ENCODE results near the gene CYP2W1. TPM values are rescaled to one million over a fixed set of nuclear protein-coding genes. Genes with fewer than 3 reads are reported as not detected.
A peak's percentile ranks its signal among the peaks of the same experiment; 100 is the strongest.

The CYP2W1 gene
- total RNA-seq, 4 donors from 2014 or later: 11.7 to 31.6 (median 19.3) TPM

DNA sequence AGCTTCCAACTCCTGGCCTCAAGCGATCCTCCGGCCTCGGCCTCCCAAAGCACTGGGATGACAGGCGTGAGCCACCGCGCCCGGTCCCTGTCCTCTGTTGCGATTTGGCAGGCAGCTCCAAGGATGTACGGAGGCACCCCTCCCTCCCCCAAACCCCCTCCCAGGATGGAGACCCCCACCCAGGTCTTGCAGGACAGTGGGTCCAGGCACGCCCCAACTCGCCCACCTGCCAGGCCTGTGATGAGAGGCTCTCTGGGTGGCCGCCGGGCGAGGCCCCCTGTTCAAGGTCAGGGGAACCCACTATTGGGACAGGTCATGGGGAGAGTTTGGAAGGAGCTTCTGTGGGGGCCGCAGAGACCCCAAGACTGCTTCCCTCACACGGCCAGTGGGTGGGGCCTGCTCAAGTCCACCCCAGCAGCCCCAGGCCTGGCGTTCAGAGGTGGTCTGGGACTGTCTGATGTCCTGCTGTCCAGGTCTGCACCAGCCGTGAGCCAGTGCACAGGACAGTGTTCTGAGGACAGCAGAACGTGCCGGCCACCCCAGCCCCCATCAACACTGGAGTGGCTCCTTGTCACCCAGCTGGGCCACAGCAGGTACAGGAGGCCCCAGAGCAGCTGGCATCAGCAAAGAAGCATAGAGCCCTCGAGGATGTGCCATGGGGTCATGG is 31.0 kb upstream of the CYP2W1 start:
- intact Hi-C loops (cut with DNase I; ENCODE audit: low total_unique reads): no loop called here
- H3K4me3 ChIP-seq (ENCODE audit: low read depth, poor library complexity, severe bottlenecking): no peak overlapping the region
- TF ChIP-seq POLR2A (IDR thresholded peaks at IDR 0.05): no peak
- TF ChIP-seq, protein P1, sequence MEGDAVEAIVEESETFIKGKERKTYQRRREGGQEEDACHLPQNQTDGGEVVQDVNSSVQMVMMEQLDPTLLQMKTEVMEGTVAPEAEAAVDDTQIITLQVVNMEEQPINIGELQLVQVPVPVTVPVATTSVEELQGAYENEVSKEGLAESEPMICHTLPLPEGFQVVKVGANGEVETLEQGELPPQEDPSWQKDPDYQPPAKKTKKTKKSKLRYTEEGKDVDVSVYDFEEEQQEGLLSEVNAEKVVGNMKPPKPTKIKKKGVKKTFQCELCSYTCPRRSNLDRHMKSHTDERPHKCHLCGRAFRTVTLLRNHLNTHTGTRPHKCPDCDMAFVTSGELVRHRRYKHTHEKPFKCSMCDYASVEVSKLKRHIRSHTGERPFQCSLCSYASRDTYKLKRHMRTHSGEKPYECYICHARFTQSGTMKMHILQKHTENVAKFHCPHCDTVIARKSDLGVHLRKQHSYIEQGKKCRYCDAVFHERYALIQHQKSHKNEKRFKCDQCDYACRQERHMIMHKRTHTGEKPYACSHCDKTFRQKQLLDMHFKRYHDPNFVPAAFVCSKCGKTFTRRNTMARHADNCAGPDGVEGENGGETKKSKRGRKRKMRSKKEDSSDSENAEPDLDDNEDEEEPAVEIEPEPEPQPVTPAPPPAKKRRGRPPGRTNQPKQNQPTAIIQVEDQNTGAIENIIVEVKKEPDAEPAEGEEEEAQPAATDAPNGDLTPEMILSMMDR (IDR thresholded peaks at IDR 0.05): no peak
- WGBS, 2 donors: 89 to 92% methylated on average over 10 to 17 of the region's 21 CpGs
- peak in 1 of 2 donors; percentile 80 for DNase-seq (ENCODE audit: low spot score in 2 of 2)

DNA sequence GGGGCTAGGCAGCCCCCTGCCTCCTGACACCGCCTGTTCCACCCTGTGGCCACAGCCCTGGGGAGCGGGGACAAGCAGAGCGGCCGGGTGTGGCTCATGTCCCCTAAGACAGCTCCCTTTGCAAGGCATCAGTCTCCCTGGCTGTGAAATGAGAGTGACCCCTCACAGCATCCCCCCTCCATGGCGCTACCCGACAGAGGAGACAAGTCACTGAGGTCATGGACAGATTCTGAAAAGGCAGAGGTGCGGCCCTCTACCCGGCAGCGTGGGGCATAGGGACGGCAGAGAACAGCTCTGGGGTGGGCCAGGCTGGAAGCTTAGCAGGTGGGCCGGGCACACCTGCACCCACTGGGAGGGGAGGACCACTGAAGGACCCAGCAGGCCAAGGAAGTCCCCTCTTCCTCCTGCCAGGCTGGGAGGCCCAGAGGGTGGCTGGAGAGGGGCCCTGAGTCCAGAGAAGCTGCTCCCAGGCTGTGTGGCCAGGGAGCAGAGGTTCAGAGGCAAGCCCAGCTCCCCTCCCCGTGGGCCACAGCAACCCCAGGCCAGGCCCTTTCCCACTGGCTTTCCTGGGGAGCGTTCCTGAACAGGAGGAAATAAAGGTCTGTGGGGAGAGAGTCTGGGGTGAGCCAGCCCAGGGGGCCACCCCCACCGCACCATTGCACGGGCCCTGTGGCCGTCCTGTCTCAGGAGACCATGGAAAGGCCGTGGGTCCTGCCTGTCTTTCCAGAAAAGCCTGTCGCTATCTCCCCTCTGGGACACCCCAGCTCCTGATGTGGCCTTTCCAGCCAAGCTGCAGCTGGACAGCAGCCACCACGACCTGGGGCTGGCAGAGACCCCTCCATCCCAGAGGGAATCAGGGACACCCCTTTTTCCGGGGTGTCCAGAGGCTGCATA is 30.2 kb upstream of the CYP2W1 start:
- no peak for TF ChIP-seq POLR2A (IDR thresholded peaks at IDR 0.05)
- TF ChIP-seq, protein P1 (IDR thresholded peaks at IDR 0.05): no peak
- 77 to 89% methylated on average over 13 to 19 of the region's 20 CpGs for WGBS, 2 donors
- intact Hi-C loops (cut with DNase I; ENCODE audit: low total_unique reads): no loop called here
- peak in 1 of 2 donors; percentile 76 for DNase-seq (ENCODE audit: low spot score in 2 of 2)
- no peak overlapping the region for H3K4me3 ChIP-seq (ENCODE audit: low read depth, poor library complexity, severe bottlenecking)

DNA sequence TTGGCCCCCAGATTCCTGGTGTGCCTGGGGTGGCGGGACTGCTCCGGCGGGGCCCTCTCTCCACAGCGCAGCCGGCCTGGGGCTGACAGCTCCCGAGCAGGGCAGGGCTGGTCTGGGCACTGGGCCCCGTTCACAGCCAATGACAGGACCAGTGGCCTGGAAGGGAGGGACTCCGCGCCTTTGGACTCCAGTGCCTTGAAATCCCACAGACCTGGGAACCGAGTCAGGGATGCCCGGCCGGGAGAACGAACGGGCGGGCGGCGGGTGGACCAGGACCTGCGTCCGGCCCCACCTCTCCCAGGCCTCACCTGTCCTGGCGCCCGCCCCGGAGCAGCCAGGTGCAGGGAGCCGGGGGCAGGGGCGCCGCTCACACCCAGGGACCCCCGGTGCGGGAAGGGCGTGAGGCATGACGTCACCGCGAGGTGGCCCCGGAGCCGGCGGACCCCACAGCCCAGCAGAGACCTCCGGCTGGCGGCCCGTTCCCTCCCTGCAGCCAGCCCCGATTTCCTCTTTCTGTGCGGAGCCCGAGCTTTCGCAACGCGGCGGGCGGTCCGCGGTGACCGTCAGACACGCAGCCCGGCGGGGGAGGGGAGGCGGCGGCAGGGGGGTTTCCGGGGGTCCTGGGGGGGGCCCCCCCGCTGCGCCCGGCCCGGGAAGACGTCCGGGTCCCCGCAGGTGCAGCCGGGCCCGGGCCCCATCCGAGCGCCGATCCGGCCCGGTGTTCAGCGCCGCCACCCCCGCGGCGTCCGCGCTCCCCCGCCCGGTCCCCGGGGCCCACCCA is 29.2 kb upstream of the CYP2W1 start:
- TF ChIP-seq POLR2A (IDR thresholded peaks at IDR 0.05): no peak
- TF ChIP-seq, protein P1 (IDR thresholded peaks at IDR 0.05): no peak
- intact Hi-C loops (cut with DNase I; ENCODE audit: low total_unique reads): no loop called here
- peak overlapping the region; percentile 23 for H3K4me3 ChIP-seq (ENCODE audit: low read depth, poor library complexity, severe bottlenecking)
- 6% methylated on average over 14 of the region's 78 CpGs; no CpG with 5 or more reads in 1 of the 2 donors for WGBS, 2 donors
- peak in 1 of 2 donors; percentile 87 for DNase-seq (ENCODE audit: low spot score in 2 of 2)

DNA sequence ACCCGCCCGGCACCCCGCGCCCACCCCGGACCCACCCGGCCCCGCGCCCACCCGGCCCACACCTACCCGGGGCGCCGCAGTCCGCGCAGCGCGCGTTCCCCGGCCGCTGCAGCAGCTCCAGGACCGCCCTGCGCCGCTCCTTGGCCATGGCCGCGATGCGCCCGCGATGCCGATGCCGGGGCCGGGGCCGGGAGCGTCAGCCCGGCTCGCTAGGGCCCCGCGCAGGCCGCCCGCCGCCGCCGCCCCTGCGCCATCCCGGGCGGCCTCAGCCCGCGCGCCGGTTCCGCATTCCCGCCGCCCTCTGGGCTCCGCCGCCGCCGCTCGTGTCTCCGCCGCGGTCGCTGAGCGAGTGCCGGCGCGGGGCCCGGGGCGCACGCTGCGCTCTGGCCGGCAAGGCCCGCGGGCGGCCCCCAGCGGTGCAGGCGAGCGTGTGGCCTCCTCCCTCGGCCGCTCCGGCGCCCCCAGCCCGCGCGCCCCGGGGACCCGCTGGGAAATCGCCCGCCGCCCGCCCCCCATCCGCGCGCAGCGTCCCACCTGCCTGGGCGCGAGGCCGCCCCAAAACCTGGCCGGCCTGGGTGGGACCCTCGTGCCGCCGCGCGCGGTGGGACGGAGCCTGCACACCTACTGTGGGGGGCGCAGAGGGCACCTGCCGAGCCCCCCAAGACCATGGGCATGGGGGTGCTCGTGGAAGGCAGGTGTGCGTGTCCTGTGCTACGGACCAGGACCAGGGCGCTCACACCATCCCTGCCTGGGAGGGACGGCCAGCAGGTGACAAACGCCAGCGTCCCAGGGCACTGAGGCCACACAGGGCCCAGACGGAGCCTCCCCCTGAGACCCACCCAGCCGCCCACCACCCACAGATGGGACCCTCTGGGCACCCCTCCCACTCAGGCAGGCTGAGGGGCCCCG is 28.4 kb upstream of the CYP2W1 start, which contains the start of gene ADAP1:
Gene ADAP1 (minus strand): TSS at position 351 of the 909 bp plus-strand sequence. CDS start 203 bp downstream, at position 148.
- TF ChIP-seq POLR2A (IDR thresholded peaks at IDR 0.05): no peak
- peak within 1 kb of the TSS; percentile 23 for H3K4me3 ChIP-seq (ENCODE audit: low read depth, poor library complexity, severe bottlenecking)
- intact Hi-C loops (cut with DNase I; ENCODE audit: low total_unique reads): no loop called here
- WGBS, 2 donors: 59 to 66% methylated on average over 2 to 7 of the region's 115 CpGs
- peak in 1 of 2 donors; percentile 83 for DNase-seq (ENCODE audit: low spot score in 2 of 2)

DNA sequence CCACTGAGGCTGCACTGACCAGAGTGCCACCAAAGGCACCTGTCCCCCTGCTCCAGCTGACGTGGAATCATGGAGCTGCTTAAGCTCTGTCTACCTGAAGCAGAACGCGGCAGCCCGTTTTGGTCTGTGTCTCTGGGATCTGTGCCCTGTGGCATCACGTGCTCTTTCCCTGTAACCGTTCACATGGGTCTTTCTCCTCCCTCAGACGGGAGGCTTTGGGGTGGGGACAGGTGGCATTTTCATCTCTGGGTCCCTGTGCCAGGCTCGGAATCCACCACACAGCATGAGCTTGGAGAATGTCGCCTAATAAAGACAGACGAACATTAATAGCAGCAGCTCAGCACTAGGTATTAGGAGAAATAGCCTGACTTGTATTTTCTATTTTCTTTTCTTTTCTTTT is 26.9 kb upstream of the CYP2W1 start:
- TF ChIP-seq, protein P1 (IDR thresholded peaks at IDR 0.05): no peak
- no peak for TF ChIP-seq POLR2A (IDR thresholded peaks at IDR 0.05)
- DNase-seq (ENCODE audit: low spot score in 2 of 2): peak in 1 of 2 donors; percentile 76
- H3K4me3 ChIP-seq (ENCODE audit: low read depth, poor library complexity, severe bottlenecking): no peak overlapping the region
- WGBS, 2 donors: 60 to 66% methylated on average over 10 of the region's 10 CpGs
- intact Hi-C loops (cut with DNase I; ENCODE audit: low total_unique reads): no loop called here
